ENCODE results near the gene MRTFB.

MRTFB gene

GRCh38 chr16:14035092-14035491, 36.0 kb upstream of the MRTFB start:
- in situ Hi-C loops (cut with HindIII; ENCODE audit: low pct_ligation_motif_present, low sequenced_read_pairs) = no loop called here
- DNase-seq = no peak
- no peaks in the 10 kb centered on the region for H3K27me3 ChIP-seq (replicated peaks)
- no peak overlapping the region for H3K4me3 ChIP-seq (ENCODE audit: low read depth, low read length)
- no peaks in the 10 kb centered on the region for H3K36me3 ChIP-seq (replicated peaks)
- H3K27ac ChIP-seq = no peak overlapping the region
- no peak for TF ChIP-seq CTCF (IDR thresholded peaks at IDR 0.05; ENCODE audit: low read depth, low read length, missing control alignments)

GRCh38 chr16:14036889-14037288, 34.2 kb upstream of the MRTFB start:
- Histone ChIP-seq H3K27ac (no peak overlapping the region), H3K4me3 (ENCODE audit: low read depth, low read length) (no peak overlapping the region), H3K36me3 (replicated peaks) (no peaks in the 10 kb centered on the region), H3K27me3 (replicated peaks) (no peaks in the 10 kb centered on the region)
- in situ Hi-C loops (cut with HindIII; ENCODE audit: low pct_ligation_motif_present, low sequenced_read_pairs) = no loop called here
- TF ChIP-seq CTCF (IDR thresholded peaks at IDR 0.05; ENCODE audit: low read depth, low read length, missing control alignments) = no peak
- DNase-seq = no peak

- no peak for DNase-seq
- Histone ChIP-seq H3K27me3 (replicated peaks) (no peaks in the 10 kb centered on the region), H3K4me3 (ENCODE audit: low read depth, low read length) (no peak overlapping the region), H3K36me3 (replicated peaks) (no peaks in the 10 kb centered on the region), H3K27ac (no peak overlapping the region)
- TF ChIP-seq CTCF (IDR thresholded peaks at IDR 0.05; ENCODE audit: low read depth, low read length, missing control alignments) = no peak
- in situ Hi-C loops (cut with HindIII; ENCODE audit: low pct_ligation_motif_present, low sequenced_read_pairs) = no loop called here
These were observed 33.2 kb upstream of the MRTFB start for GRCh38 chr16:14037960-14038359.

GRCh38 chr16:14041164-14041563, 30.0 kb upstream of the MRTFB start:
- Histone ChIP-seq H3K36me3 (replicated peaks) (no peaks in the 10 kb centered on the region), H3K27me3 (replicated peaks) (no peaks in the 10 kb centered on the region), H3K4me3 (ENCODE audit: low read depth, low read length) (no peak overlapping the region), H3K27ac (no peak overlapping the region)
- TF ChIP-seq CTCF (IDR thresholded peaks at IDR 0.05; ENCODE audit: low read depth, low read length, missing control alignments) = no peak
- DNase-seq = no peak
- in situ Hi-C loops (cut with HindIII; ENCODE audit: low pct_ligation_motif_present, low sequenced_read_pairs) = no loop called here

GRCh38 chr16:14042706-14043105, 28.4 kb upstream of the MRTFB start:
- Histone ChIP-seq H3K36me3 (replicated peaks) (no peaks in the 10 kb centered on the region), H3K27me3 (replicated peaks) (no peaks in the 10 kb centered on the region), H3K27ac (no peak overlapping the region), H3K4me3 (ENCODE audit: low read depth, low read length) (no peak overlapping the region)
- in situ Hi-C loops (cut with HindIII; ENCODE audit: low pct_ligation_motif_present, low sequenced_read_pairs) = no loop called here
- DNase-seq = no peak
- no peak for TF ChIP-seq CTCF (IDR thresholded peaks at IDR 0.05; ENCODE audit: low read depth, low read length, missing control alignments)

GRCh38 chr16:14043278-14043677, 27.8 kb upstream of the MRTFB start:
- H3K27ac ChIP-seq = no peak overlapping the region
- H3K27me3 ChIP-seq (replicated peaks) = no peaks in the 10 kb centered on the region
- in situ Hi-C loops (cut with HindIII; ENCODE audit: low pct_ligation_motif_present, low sequenced_read_pairs) = no loop called here
- DNase-seq = no peak
- H3K4me3 ChIP-seq (ENCODE audit: low read depth, low read length) = no peak overlapping the region
- no peak for TF ChIP-seq CTCF (IDR thresholded peaks at IDR 0.05; ENCODE audit: low read depth, low read length, missing control alignments)
- H3K36me3 ChIP-seq (replicated peaks) = no peaks in the 10 kb centered on the region
